Smooth muscle cell (in vitro differentiated cells): ENCODE measurements around the gene HYCC1. TPM values are rescaled to one million over a fixed set of nuclear protein-coding genes. Genes with fewer than 3 reads are reported as not detected.
"Not testable (repeated sequence)": the region's sequence is repeated elsewhere in the genome, so short reads cannot be mapped to it uniquely, and the experiment has no call there.

ENCODE experiments used
- DNase-seq: peaks from one replicate; lab custom pipeline; 2025; ENCODE audit not compliant: unreplicated experiment; lab: John Stamatoyannopoulos, UW
- H2AFZ ChIP-seq: fragments of 200-600 bp; sonication (generic); 2 replicates; pipeline ENCODE4 v1.6.0; 2016; ENCODE audit warnings: antibody characterized with exemption, low read depth, mild to moderate bottlenecking
- H3F3A ChIP-seq: fragments of 200-600 bp; sonication (generic); 2 replicates; pipeline ENCODE4 v1.6.0; 2017; ENCODE audit warnings: antibody characterized with exemption, low read depth
- H3K27ac ChIP-seq: fragments of 200-600 bp; sonication (generic); 2 replicates; pipeline ENCODE4 v1.5.1; 2016; ENCODE audit warnings: low read depth, mild to moderate bottlenecking
- H3K27me3 ChIP-seq: fragments of 200-600 bp; sonication (generic); 2 replicates; pipeline ENCODE4 v1.6.1; 2016; ENCODE audit warnings: low read depth, mild to moderate bottlenecking
- H3K36me3 ChIP-seq: fragments of 200-600 bp; sonication (generic); 2 replicates; pipeline ENCODE4 v1.5.1; 2016; ENCODE audit warnings: low read depth
- H3K4me1 ChIP-seq: fragments of 200-600 bp; sonication (generic); 2 replicates; pipeline ENCODE4 v1.5.1; 2016; ENCODE audit warnings: low read depth
- H3K4me2 ChIP-seq: fragments of 200-600 bp; sonication (generic); 2 replicates; pipeline ENCODE4 v1.6.0; 2016; ENCODE audit warnings: mild to moderate bottlenecking
- H3K4me3 ChIP-seq: fragments of 200-600 bp; sonication (generic); 2 replicates; pipeline ENCODE4 v1.5.1; 2016; ENCODE audit warnings: mild to moderate bottlenecking
- H3K79me2 ChIP-seq: fragments of 200-600 bp; sonication (generic); 2 replicates; pipeline ENCODE4 v1.6.0; 2016; ENCODE audit warnings: low read depth, mild to moderate bottlenecking
- H3K9ac ChIP-seq: fragments of 200-600 bp; sonication (generic); 2 replicates; pipeline ENCODE4 v1.6.0; 2016; ENCODE audit warnings: low read depth
- H3K9me3 ChIP-seq: fragments of 200-600 bp; sonication (generic); replicated peaks from 2 replicates; pipeline ENCODE4 v1.5.1; 2016; ENCODE audit warnings: low read depth
- H4K20me1 ChIP-seq: fragments of 200-600 bp; sonication (generic); 2 replicates; pipeline ENCODE4 v1.6.0; 2016; ENCODE audit warnings: low read depth
- CTCF ChIP-seq: fragments of 200-600 bp; sonication (generic); IDR thresholded peaks from 2 replicates; pipeline ENCODE4 v1.5.1; 2017; ENCODE audit warnings: borderline replicate concordance, mild to moderate bottlenecking, antibody characterized with exemption; ENCODE audit not compliant: insufficient read depth, poor library complexity, severe bottlenecking
- WGBS: methylation state at CpG from one replicate; pipeline ENCODE4 v1.1.7; 2016; ENCODE audit warnings: low lambda C conversion rate; 5-methylcytosine and 5-hydroxymethylcytosine counted together
- polyA plus RNA-seq: library from polyadenylated mRNA; unstranded; fragments of >200 nt; fragmentation: Nextera tagmentation; extraction: Ambion mirVana; gene quantifications from 2 replicates; pipeline ENCODE4 v1.2.1, GENCODE V29; 2016
- total RNA-seq: library from RNA; depleted of rRNA; stranded (reverse); fragments of >200 nt; gene quantifications from 2 replicates; pipeline ENCODE4 v1.2.3, GENCODE V29; 2014

HYCC1 gene
- total and polyA plus RNA-seq, 2 experiments from 2014 or later: 16.5 to 113 TPM

- peak overlapping the region; percentile 0 for H2AFZ ChIP-seq
- H3K27me3 ChIP-seq: no peaks in the 10 kb centered on the region
- H3K4me1 ChIP-seq: no peaks in the 10 kb centered on the region
- no peaks in the 10 kb centered on the region for H3F3A ChIP-seq
- no peak overlapping the region for H3K4me3 ChIP-seq
- no peaks in the 10 kb centered on the region for H3K36me3 ChIP-seq
- H3K4me2 ChIP-seq: no peak overlapping the region
- H4K20me1 ChIP-seq: no peaks in the 10 kb centered on the region
- no peak overlapping the region for H3K9ac ChIP-seq
- no peak for TF ChIP-seq CTCF
- no peak for DNase-seq
- no peaks in the 10 kb centered on the region for H3K79me2 ChIP-seq
- H3K27ac ChIP-seq: no peak overlapping the region
- WGBS: 74% methylated on average over 6 of the region's 6 CpGs
- no peaks in the 10 kb centered on the region for H3K9me3 ChIP-seq
Measured at GRCh38 chr7:23058408-23059096, 44.6 kb upstream of the HYCC1 start.

DNA sequence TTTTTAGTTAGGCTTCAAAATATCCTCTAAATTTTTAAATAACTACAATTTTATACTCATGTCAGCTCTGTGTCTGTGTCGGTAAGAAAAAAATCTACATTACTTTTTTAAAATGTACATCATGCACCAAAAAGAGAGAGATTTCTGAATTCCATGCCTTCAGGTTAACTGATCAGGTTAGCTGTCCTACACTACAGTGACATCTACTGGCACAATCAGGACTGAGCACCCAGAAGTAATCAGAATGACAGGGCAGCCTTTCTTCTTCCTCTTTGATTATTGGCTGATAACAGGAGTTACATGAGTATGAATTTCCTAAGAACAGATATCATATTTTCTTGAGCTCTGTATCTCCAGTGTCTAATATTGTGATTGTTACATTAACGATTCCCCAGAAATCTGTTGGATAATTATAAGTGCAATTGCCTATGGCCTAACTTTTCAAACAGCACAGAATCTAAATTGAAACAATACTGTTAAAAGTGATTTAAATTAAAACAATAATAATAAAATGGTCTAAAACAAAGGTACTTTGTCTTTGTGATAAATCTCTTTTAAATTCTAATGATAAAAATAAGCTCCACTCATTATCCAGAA is 41.8 kb upstream of the HYCC1 start:
- Histone ChIP-seq H3K79me2 (no peaks in the 10 kb centered on the region), H3K4me1 (no peaks in the 10 kb centered on the region), H3K27me3 (no peaks in the 10 kb centered on the region), H2AFZ (no peak overlapping the region), H3K4me3 (no peak overlapping the region), H3K36me3 (no peaks in the 10 kb centered on the region), H3K9ac (no peak overlapping the region), H3K27ac (no peak overlapping the region), H3K9me3 (no peaks in the 10 kb centered on the region), H3F3A (no peaks in the 10 kb centered on the region), H3K4me2 (no peak overlapping the region), H4K20me1 (no peaks in the 10 kb centered on the region)
- WGBS: 3% methylated on average over 2 of the region's 2 CpGs
- TF ChIP-seq CTCF: peak; percentile 88
- DNase-seq: no peak

GRCh38 chr7:23051124-23051485 is 37.2 kb upstream of the HYCC1 start:
- H3K4me2 ChIP-seq, H3K36me3 ChIP-seq, H3K79me2 ChIP-seq, H3K27ac ChIP-seq, H4K20me1 ChIP-seq, DNase-seq, H3K9me3 ChIP-seq, H3K27me3 ChIP-seq, H3K9ac ChIP-seq, H3F3A ChIP-seq, H3K4me1 ChIP-seq, H3K4me3 ChIP-seq, H2AFZ ChIP-seq: not testable (repeated sequence)
- 33% methylated on average over 3 of the region's 3 CpGs for WGBS

DNA sequence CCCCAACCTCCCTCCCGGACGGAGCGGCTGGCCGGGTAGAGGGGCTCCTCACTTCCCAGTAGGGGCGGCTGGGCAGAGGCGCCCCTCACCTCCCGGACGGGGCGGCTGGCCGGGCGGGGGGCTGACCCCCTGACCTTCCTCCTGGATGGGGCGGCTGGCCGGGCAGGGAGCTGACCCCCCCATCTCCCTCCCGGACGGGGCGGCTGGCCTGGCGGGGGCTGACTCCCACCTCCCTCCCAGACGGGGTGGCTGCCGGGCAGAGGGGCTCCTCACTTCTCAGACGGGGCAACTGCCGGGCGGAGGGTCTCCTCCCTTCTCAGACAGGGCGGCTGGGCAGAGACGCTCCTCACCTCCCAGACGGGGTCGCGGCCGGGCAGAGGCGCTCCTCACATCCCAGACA is 32.4 kb upstream of the HYCC1 start:
- not testable (repeated sequence) for H3K79me2 ChIP-seq, H2AFZ ChIP-seq, H3K9ac ChIP-seq, H3K36me3 ChIP-seq, DNase-seq, H3K4me2 ChIP-seq, H3F3A ChIP-seq, H3K4me1 ChIP-seq, H3K27me3 ChIP-seq, H4K20me1 ChIP-seq, H3K27ac ChIP-seq, H3K9me3 ChIP-seq, H3K4me3 ChIP-seq
- 100% methylated on average over 16 of the region's 29 CpGs for WGBS

GRCh38 chr7:23045086-23045485 is 31.2 kb upstream of the HYCC1 start:
- H3K27me3 ChIP-seq, H3K9me3 ChIP-seq, H3K27ac ChIP-seq, H3K4me3 ChIP-seq, H4K20me1 ChIP-seq, H3K79me2 ChIP-seq, H3K36me3 ChIP-seq, H3F3A ChIP-seq, H3K4me2 ChIP-seq, H3K4me1 ChIP-seq, H3K9ac ChIP-seq, DNase-seq, H2AFZ ChIP-seq: not testable (repeated sequence)
- WGBS: 93% methylated on average over 4 of the region's 6 CpGs
